Stomach (tissue), 4 donors: Measurements from ENCODE around the gene VSIG2.

ENCODE experiments used
- CTCF ChIP-seq, 7 experiments: fragments of 450-650 bp in 4 of 7; fragments of 200-600 bp in 3 of 7; sonication (generic) in 3 of 7; IDR thresholded peaks; one replicate each; pipeline ENCODE4 v1.5.1; 2016 to 2019; ENCODE audit warnings: antibody characterized with exemption in 7 of 7, control low read depth in 2 of 7, mild to moderate bottlenecking in 1 of 7
- POLR2A ChIP-seq, 4 donors: fragments of 450-650 bp; IDR thresholded peaks; one replicate each; pipeline ENCODE4 v1.6.1; 2016; ENCODE audit warnings: antibody characterized with exemption in 4 of 4, control low read depth in 2 of 4, mild to moderate bottlenecking in 1 of 4, moderate library complexity in 1 of 4
- POLR2AphosphoS5 ChIP-seq, 3 donors: sonication (generic); formaldehyde crosslinking; IDR thresholded peaks; one replicate each; pipeline ENCODE4 v1.6.1; 2016; ENCODE audit warnings: antibody characterized with exemption in 3 of 3

GRCh38 chr11:124798991-124799347 is 46.9 kb upstream of the VSIG2 start:
- TF ChIP-seq CTCF (IDR thresholded peaks at IDR 0.05) (no peak), POLR2AphosphoS5 (IDR thresholded peaks at IDR 0.05) (no peak), POLR2A (IDR thresholded peaks at IDR 0.05) (no peak)
